Caco-2 (cell line): ENCODE data around the gene UNC13C. TPM values are rescaled to one million over a fixed set of nuclear protein-coding genes. Genes with fewer than 3 reads are reported as not detected.

Experiments
- BruUV-seq: library from RNA; stranded (reverse); fragments of 400-500 nt; replicated peaks from 2 replicates; lab custom pipeline; 2021; lab: Mats Ljungman, UMichigan
- CTCF ChIA-PET: fragments of 300-600 bp; sonication (Branson Sonifier 250); formaldehyde crosslinking; loops from one replicate; lab custom pipeline; 2022; ENCODE audit warnings: antibody characterized with exemption; lab: Charles Lee
- POLR2A ChIA-PET: fragments of 300-600 bp; sonication (Branson Sonifier 250); formaldehyde crosslinking; loops from one replicate; lab custom pipeline; 2022; ENCODE audit warnings: antibody characterized with exemption; lab: Charles Lee
- DNase-seq, 2 experiments: peaks; one replicate each; pipeline versions ENCODE4 v3.0.0 to v3.0.0-alpha.2; 2020 to 2022
- H3K27me3 ChIP-seq: replicated peaks from 2 replicates; pipeline ENCODE4 v1.6.0; 2011; ENCODE audit warnings: low read length; ENCODE audit not compliant: control insufficient read depth, insufficient read depth
- H3K36me3 ChIP-seq: 2 replicates; pipeline ENCODE4 v1.5.1; 2011; ENCODE audit warnings: low read length; ENCODE audit not compliant: control insufficient read depth, insufficient read depth
- H3K4me1 ChIP-seq: fragments of 250-450 bp; sonication (Bioruptor Pico); 2 replicates; pipeline ENCODE4 v1.5.1; 2020; ENCODE audit warnings: mild to moderate bottlenecking
- H3K4me3 ChIP-seq: 2 replicates; pipeline ENCODE4 v1.5.1; 2011; ENCODE audit warnings: low read depth, mild to moderate bottlenecking, control low read depth, low read length
- H3K9me3 ChIP-seq: fragments of 250-450 bp; sonication (Bioruptor Pico); 2 replicates; pipeline ENCODE4 v1.5.1; 2020; ENCODE audit warnings: mild to moderate bottlenecking, moderate library complexity
- H3K27ac Mint-ChIP-seq: one replicate; pipeline ENCODE4 v1.8.0; 2022; ENCODE audit warnings: mixed read lengths; ENCODE audit not compliant: unreplicated experiment
- H3K27me3 Mint-ChIP-seq: one replicate; pipeline ENCODE4 v1.8.0; 2022; ENCODE audit warnings: mixed read lengths; ENCODE audit not compliant: insufficient read depth, unreplicated experiment
- H3K36me3 Mint-ChIP-seq: one replicate; pipeline ENCODE4 v1.8.0; 2022; ENCODE audit warnings: mild to moderate bottlenecking, mixed read lengths; ENCODE audit not compliant: insufficient read depth, unreplicated experiment
- H3K4me1 Mint-ChIP-seq: one replicate; pipeline ENCODE4 v1.8.0; 2022; ENCODE audit warnings: low read depth, mixed read lengths; ENCODE audit not compliant: unreplicated experiment
- H3K4me3 Mint-ChIP-seq: one replicate; pipeline ENCODE4 v1.8.0; 2022; ENCODE audit warnings: mild to moderate bottlenecking, moderate library complexity, mixed read lengths; ENCODE audit not compliant: unreplicated experiment
- H3K9me3 Mint-ChIP-seq: one replicate; pipeline ENCODE4 v1.8.0; 2022; ENCODE audit warnings: mixed read lengths; ENCODE audit not compliant: unreplicated experiment
- CTCF ChIP-seq, 2 experiments: fragments of 200-600 bp in 1 of 2; IDR thresholded peaks; 1 replicate in 1 of 2; 2 replicates in 1 of 2; pipeline versions ENCODE4 v1.5.1 to v1.8.0; 2011 to 2022; ENCODE audit warnings: antibody characterized with exemption in 1 of 2, control low read depth in 1 of 2, inconsistent platforms in 1 of 2, low read depth in 1 of 2, low read length in 1 of 2, mild to moderate bottlenecking in 1 of 2, moderate library complexity in 1 of 2; ENCODE audit not compliant: insufficient read depth in 1 of 2, severe bottlenecking in 1 of 2, unreplicated experiment in 1 of 2
- intact Hi-C: fragments of 100-400 bp; cut with micrococcal nuclease; formaldehyde crosslinking; loops from one replicate; pipeline ENCODE4 v1.10.0; 2022; ENCODE audit not compliant: unreplicated experiment
- total RNA-seq: library from RNA; stranded (reverse); gene quantifications from 2 replicates; pipeline ENCODE4 v1.2.3, GENCODE V29; 2022

UNC13C gene
- total RNA-seq, 1 experiment from 2014 or later, result 2.9 TPM

GRCh38 chr15:54556231-54556630 lies 578.0 kb downstream of the UNC13C start:
- intact Hi-C loops, result no loop called here
- H3K36me3 Mint-ChIP-seq, result no peaks in the 10 kb centered on the region
- ChIA-PET CTCF (no interaction called here), POLR2A (no interaction called here)
- Histone ChIP-seq H3K4me3 (no peak overlapping the region), H3K27me3 (no peaks in the 10 kb centered on the region), H3K36me3 (no peaks in the 10 kb centered on the region), H3K9me3 (no peaks in the 10 kb centered on the region), H3K4me1 (no peaks in the 10 kb centered on the region)
- no peak for TF ChIP-seq CTCF (IDR thresholded peaks at IDR 0.05; ENCODE audit: insufficient read depth in 1 of 2, low read depth in 1 of 2, low read length in 1 of 2, severe bottlenecking in 1 of 2, unreplicated experiment in 1 of 2)
- no peak for DNase-seq
- no peaks in the 10 kb centered on the region for H3K27me3 Mint-ChIP-seq
- no TSS peak for BruUV-seq
- no peak overlapping the region for H3K4me3 Mint-ChIP-seq
- no peaks in the 10 kb centered on the region for H3K9me3 Mint-ChIP-seq
- H3K4me1 Mint-ChIP-seq, result no peaks in the 10 kb centered on the region
- H3K27ac Mint-ChIP-seq, result no peak overlapping the region

GRCh38 chr15:54559405-54560069 lies 581.3 kb downstream of the UNC13C start:
- intact Hi-C loops, result no loop called here
- Histone ChIP-seq H3K4me3 (no peak overlapping the region), H3K9me3 (no peaks in the 10 kb centered on the region), H3K27me3 (no peaks in the 10 kb centered on the region), H3K4me1 (no peaks in the 10 kb centered on the region), H3K36me3 (no peaks in the 10 kb centered on the region)
- ChIA-PET CTCF (no interaction called here), POLR2A (no interaction called here)
- DNase-seq, result no peak
- Mint-ChIP-seq H3K36me3 (no peaks in the 10 kb centered on the region), H3K27me3 (no peaks in the 10 kb centered on the region), H3K4me1 (no peaks in the 10 kb centered on the region), H3K27ac (no peak overlapping the region), H3K9me3 (no peaks in the 10 kb centered on the region), H3K4me3 (no peak overlapping the region)
- no TSS peak for BruUV-seq
- TF ChIP-seq CTCF (IDR thresholded peaks at IDR 0.05; ENCODE audit: insufficient read depth in 1 of 2, low read depth in 1 of 2, low read length in 1 of 2, severe bottlenecking in 1 of 2, unreplicated experiment in 1 of 2), result no peak

GRCh38 chr15:54560417-54560816 lies 582.2 kb downstream of the UNC13C start:
- POLR2A ChIA-PET, result no interaction called here
- no TSS peak for BruUV-seq
- no peak for TF ChIP-seq CTCF (IDR thresholded peaks at IDR 0.05; ENCODE audit: insufficient read depth in 1 of 2, low read depth in 1 of 2, low read length in 1 of 2, severe bottlenecking in 1 of 2, unreplicated experiment in 1 of 2)

More at GRCh38 chr15:54560417-54560816, 582.2 kb downstream of the UNC13C start:
- H3K9me3 ChIP-seq, result no peaks in the 10 kb centered on the region
- no peaks in the 10 kb centered on the region for H3K9me3 Mint-ChIP-seq
- H3K4me3 Mint-ChIP-seq, result no peak overlapping the region
- no peaks in the 10 kb centered on the region for H3K27me3 ChIP-seq
- no peaks in the 10 kb centered on the region for H3K4me1 Mint-ChIP-seq
- no peaks in the 10 kb centered on the region for H3K4me1 ChIP-seq
- DNase-seq, result no peak
- H3K36me3 ChIP-seq, result no peaks in the 10 kb centered on the region
- H3K4me3 ChIP-seq, result no peak overlapping the region
- H3K27ac Mint-ChIP-seq, result no peak overlapping the region
- CTCF ChIA-PET, result no interaction called here
- no peaks in the 10 kb centered on the region for H3K27me3 Mint-ChIP-seq
- H3K36me3 Mint-ChIP-seq, result no peaks in the 10 kb centered on the region
- intact Hi-C loops, result no loop called here
